HG02884 (cell line): ENCODE measurements around the gene EEF1AKMT3.
"Not testable (repeated sequence)": the region's sequence is repeated elsewhere in the genome, so short reads cannot be mapped to it uniquely, and the experiment has no call there.

Experiments
- ATAC-seq: cut with Tn5 transposase; IDR thresholded peaks from one replicate; pipeline ENCODE4 v1.9.1; 2021; ENCODE audit warnings: mild to moderate bottlenecking, moderate library complexity; ENCODE audit not compliant: unreplicated experiment

The EEF1AKMT3 gene

DNA sequence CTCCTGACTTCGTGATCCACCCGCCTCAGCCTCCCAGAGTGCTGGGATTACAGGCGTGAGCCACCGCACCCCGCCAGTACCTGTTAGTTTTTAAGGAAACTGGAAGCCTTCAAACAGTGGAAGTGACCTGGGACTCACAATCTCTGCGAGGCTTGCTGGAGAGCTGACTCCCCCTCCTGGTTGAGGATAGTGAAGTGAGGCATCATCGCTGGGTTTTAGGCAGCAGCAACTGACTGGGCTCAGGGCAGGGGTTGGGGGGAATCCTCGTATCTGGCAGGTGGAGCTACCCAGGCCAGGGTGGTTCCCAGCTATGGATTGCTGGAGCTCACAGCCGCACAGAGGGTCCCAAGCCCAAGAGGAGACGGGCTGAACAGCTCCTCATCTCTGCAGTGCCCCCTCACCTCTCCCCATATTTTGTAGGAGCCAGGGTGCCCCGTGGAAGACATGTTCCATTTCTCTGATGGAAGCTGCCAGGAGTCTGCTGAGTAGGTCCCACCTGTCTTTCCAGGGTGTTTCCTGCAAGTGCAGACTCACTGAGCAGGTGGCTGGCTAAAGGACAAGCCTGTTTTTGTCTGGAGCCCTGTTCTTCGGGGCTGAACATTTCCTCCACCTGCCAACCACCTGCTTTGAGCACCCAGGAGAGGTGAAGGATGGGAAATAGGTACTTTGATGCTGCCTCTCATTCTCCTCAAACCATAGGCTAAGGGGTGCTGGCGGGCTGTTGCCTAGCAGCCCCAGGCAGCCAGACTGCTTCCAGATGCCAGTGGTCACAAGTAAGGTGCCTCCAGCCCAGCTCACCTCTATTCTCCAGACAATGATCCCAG is 43.0 kb downstream of the EEF1AKMT3 start:
- ATAC-seq: no peak

DNA sequence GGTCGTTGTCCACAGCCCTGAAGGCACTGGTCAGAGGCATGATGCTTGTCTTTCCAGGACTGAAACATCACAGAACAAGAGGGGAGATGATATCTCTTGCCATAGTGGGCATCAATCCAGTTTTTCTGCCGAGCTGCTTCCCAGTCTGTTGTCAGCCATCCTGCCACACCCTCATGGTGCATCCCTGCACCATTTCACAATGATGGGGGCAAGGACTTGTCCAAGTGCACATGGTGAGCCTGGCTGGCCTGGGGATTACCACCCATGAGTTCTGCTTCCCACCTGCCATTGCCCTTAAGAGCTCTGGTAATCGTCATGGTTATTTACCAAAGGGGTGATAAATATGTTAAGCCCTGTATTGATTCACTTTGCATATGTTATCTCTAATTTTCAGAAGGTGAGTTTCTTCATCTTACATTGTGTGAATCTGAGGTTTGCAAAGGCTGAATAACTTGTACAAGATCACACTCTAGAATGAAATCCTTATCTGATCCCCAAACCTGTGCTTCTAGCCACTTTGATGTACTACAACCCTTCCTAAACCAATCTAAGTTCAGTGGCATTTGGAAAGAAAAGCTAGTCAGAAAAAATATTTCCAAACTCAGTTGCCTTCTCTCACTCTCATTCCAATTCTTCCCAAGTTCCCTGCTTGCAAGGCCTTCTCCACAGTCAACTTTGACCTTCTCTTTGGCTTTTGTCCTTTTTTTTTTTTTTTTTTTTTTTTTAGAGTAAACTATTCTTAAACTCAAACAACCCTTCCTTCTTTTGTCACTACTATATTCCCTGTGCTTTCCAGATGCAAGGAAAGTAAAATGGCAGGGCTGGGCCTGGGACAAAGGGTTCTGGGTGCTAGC is 43.8 kb downstream of the EEF1AKMT3 start:
- ATAC-seq: no peak

DNA sequence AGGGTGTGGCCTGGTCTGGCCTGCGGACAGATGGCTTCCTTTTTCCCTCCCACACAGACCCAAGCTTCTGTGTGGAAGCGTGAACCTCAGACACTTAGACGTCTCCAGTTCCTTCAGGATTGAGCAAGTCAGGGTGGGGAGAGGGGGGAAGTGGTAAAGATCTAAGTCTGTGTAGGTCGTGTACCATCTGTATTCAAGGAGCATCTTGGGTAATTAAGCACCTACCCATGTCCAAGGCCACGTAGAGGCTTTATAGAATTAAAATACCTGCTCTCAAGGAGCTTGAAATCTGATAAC is 44.4 kb downstream of the EEF1AKMT3 start:
- no peak for ATAC-seq

DNA sequence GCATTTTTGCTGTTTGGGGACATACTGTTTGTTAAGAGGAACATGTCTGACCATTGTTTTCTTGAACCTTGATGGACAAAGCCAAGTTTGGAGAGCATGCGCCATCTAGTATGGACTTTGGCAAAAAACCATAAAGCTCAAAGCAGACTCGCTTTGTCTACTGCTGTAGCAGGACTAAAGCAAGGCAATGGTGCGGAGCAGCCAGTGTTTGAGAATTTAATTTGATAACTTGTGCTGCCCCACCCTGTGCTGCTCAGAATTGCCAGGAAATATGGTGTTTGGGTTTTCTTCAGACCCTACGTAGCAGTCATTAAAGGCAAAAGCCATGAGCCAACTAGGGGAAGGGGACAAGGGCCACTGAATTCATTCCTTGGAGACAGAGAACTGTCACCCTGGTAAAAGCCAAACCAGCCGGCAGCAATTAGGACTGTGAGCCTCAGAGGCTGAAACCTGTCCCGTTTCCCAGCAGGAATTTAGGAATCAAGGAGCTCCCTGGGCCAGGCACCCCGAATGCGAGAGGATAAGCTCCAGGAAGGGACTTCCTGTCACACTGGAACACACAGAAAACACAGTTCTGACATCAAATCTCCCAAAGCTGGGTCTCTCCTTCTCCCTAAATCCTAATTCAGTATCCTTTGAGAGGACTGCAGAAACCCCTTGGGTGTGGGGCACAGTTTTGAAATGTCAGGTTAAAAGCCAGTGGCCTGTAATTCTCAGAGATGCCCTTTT is 45.0 kb downstream of the EEF1AKMT3 start:
- no peak for ATAC-seq

DNA sequence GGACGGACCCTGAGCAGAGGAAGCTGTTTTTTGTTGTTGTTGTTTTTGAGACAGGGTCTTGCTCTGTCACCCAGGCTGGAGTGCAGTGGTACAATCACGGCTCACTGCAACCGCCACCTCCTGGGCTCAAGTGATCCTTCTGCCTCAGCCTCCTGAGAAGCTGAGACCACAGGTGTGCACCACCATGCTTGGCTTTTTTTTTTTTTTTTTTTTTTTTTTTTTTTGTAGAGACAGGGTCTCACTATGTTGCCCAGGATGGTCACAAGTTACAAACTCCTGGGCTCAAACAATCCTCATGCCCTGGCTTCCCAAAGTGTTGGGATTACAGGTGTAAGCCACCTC is 45.5 kb downstream of the EEF1AKMT3 start:
- not testable (repeated sequence) for ATAC-seq

DNA sequence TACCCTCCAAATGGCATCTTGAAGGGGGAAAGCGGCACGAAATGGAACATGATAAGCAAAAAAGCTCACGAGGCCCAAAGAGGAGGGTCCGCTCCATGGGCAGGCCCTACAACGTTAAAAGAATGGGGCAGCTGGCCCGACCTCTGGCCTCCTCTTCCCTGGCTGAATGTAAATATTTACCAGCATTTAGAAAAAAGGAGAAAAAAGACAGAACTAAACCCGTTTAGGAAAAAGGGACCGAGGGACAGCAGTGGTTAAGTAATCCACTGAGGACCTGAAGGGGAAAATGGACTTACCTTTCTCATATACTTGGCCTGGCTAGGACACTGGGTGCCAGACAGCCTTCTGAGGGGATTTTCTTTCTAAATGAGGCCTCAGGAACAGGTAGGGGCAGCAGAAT is 47.7 kb downstream of the EEF1AKMT3 start:
- ATAC-seq: not testable (repeated sequence)

DNA sequence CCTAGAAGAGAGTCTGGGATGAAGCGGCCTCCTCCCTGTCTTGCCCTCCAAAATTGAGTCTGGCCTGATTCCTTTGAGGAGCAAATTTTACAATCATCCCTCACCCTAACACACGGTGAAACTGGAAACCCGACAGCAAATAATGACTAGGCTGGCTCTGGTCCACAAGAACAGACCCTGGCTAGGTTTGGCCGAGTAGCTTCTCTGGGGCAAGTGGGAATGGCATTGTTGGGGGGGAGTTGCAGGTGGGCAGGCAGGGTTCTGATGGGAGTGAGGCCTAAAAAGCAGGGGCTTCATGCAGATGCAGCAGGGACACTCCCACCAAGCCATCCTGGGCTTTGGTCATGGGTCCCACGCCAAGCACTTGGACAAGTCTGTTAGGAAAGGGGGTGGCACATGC is 48.6 kb downstream of the EEF1AKMT3 start:
- not testable (repeated sequence) for ATAC-seq

DNA sequence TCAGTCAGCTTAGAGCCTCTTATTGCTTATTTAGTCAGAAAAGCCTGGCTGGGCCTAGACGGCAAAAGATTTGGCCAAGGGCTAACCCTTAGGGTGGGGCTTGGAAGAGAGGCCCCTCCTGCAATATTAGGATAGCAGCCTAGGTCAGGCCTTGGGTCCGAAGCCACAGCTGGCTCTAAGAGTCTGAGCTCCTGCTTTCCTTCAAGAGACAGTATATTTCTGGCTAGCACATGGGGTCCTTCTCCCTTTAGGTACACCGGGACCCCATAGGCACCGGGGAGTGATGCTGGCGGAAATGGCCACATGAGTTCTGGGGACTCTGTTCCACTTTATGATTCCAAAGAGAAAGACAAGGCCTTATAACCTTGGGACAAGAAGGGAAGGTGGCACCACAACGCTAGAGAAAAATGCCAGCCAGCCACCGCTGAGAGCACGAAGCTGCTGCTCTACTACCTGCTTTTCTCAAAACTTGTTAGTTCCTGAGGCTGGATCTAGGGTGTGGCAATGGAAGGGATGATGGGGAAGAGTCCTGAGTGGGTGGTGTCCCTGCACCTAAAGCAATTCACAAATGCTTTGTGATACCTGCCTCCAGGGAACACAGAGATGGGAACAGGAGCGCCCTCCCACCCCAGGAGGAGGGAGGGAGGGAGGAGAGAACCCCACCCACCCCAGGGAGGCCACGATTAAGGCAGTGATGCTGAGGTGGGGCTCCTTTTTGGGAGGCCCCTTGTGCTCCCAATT is 49.2 kb downstream of the EEF1AKMT3 start:
- no peak for ATAC-seq

DNA sequence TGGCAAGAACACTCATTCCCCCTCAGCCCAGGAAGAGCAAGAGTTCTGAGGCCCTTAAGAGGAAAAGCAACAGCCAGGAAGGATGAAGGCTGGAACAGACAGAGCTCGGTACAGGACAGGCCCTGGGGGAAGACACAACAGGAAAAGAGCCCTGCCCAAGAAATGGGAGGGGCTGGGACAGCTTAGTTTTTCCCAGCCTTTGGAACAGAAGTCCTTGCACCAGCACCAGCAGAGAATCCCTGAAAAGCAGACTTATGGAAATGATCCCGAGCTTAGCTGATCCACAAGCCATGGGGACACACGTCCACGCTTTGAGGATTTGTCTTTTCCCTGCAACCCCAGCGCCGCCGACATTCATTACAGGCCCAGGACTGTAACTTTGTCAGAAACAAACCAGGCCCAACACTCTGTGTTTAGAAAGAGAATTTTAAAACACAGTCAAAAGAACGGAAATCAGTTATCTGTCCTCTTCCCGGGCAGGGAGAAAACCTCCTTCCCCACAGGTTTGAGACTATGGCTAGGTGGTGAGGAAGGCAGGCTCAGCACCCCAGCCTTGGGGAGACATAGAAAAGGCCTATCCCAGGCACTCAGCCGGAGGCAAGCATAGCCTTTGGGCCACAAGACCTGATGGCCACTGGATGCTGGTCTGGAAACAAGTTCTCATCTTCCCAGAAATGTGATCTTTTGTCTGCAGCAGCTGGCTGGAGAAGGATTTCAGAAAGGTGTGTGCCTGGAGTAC is 50.1 kb downstream of the EEF1AKMT3 start:
- no peak for ATAC-seq

DNA sequence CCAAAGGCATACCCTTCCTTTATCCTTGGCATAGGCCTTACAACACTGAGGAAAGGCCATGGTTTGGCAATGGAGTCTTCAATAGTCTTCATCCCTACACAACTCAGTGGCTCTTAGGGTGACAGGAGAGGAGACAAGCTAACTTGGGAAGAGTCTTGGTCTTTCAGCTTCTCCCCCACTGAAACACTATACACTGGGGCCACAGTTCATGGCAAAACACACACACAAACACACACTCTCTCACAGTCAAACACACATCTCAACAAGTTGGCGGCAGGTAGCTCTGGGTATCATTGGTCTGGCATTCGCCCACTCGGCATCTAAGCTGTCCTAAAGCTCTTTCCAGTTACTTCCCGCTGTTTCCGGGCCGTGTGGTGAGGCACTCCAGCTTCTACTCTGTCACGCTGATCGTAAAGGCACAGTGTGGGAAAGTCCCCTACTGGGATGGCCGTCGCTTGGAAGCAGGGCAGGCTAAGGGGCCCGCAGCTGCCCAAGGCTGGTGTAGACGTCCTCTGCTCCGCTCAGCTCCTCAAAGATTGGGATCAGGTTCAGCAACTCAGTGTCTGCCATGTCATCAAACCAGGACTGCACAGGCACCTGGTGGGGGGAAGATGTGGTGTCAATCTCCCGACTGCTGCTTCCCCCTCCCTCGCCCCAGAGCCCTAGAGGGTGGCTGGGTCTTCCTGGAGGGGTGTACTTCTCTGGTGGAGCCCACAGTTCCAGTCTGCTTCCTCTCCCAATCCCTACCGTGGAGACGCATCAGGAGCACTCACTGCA is 50.9 kb downstream of the EEF1AKMT3 start:
- ATAC-seq: no peak

DNA sequence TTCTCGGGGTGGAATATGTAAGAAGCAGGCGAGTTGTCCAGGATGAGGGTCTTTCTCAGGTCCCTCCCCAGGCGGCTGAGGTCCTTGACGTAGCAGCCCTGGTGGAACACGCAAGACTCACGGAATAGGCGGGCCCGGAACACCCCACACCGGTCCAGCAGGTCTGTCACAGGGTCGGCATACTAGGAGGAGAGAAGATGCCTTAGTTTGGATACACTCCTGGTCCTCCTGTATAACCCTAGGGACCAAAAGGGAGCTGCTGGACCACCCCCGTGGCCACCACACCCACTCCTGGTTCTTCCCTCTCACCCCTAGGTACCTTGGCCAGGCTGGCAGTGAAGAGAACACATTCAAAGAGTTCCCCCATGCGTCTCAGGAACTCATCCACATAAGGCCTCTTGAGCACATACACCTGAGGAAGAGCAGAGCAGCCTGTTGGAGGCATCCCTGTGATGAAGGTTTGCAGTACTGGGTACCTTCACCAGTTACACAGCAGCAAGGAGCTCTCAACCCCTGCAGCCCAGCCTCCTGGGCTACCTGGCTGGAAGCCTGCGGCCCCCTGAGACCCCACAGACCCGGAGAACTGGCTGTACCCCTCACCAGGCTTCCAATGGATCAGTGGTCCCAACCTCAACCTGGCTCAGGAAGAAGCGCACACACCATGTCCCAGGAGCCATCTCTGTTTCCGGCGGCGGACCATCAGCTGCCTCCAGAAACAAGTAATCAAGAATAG is 51.7 kb downstream of the EEF1AKMT3 start:
- ATAC-seq: no peak

DNA sequence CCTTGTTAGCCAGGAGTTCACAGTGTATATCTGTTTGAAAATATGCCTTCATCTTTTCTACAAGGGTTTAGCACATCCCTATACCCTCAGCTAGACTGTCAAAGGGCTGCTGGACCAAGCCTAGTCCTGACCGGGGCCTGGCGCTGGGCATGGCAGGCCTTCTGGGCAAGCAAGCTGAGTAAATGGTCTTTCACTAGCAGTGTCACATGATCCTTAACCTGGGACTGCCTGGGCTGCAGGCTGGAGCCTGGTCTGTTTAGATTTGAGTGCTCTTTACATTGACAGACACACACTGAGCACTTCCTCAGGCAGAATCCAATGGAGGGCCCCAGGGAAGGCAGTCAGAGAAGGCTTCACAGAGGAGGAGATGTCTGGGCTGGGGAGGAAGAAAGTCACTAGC is 53.0 kb downstream of the EEF1AKMT3 start:
- ATAC-seq: no peak

DNA sequence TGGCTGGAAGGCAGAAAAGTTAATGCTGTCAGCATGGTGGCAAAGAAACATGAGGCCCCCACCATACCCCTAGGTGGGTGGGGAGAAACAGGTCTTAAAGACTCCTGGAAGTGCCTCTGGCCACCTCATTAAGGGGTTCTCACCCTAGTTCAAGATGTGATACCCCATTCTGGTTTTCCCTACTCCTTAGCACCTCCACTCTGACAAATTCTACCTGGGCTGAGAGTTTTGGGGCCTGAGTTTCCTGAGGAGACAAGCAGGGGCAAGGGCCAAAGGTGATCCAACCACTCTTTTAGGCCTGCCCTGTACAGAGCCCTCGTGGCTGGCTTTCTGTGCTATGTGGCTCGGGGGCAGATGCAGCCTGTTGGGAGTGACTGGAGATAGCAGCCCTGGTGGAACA is 54.0 kb downstream of the EEF1AKMT3 start:
- ATAC-seq: no peak

DNA sequence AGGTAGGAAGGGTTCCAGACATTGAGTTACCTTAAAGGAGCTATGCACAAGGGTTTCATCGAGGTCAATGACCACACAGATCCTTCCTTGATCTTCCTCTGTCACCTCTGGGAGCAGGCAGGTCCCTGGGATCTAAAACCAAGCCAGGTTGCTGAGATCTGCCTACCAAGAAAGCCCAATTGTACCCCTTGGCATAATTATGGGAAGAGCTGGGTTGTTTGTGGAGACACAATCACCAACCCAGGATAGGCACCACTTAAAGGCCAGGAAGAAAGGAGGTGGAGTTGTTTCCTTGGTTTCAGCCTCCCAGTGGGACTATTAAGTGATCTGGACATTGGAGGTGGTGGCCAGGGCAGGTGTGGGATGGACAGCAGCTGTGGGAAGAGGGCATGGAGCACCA is 54.6 kb downstream of the EEF1AKMT3 start:
- ATAC-seq: no peak

DNA sequence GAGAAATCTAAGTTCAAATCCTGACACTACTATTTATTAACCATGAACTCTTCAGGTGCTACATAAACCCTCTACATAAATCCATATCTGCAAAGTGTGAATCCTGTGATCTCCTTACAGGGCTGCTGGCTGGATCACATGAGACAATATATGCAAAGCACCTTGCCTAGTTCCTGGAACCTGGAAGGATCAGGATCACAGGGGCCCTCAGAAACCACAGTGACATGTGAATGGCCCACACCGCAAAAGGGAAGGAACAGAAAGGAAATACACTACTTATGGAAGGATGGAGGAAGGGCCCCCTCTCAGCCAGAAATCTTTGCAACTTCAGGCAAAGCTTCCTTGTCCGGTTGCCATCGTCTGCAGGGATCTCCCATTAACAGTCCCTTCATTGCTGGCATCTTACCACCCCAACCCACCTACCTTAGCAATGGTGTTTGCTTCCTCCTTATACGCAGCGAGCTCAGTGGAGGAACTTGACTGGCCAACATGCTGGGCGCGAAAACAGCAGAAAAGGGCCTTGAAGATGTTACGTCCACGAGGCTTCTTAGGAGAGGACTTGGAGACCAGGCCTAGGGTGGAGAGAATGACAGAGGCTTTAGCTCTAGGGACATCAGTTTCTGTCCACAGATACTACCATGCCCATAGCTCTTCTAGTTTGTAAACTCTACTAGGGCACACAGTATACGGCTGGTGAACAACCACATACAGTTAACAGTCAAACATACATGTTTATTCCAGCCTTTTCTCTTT is 56.8 kb downstream of the EEF1AKMT3 start:
- no peak for ATAC-seq

DNA sequence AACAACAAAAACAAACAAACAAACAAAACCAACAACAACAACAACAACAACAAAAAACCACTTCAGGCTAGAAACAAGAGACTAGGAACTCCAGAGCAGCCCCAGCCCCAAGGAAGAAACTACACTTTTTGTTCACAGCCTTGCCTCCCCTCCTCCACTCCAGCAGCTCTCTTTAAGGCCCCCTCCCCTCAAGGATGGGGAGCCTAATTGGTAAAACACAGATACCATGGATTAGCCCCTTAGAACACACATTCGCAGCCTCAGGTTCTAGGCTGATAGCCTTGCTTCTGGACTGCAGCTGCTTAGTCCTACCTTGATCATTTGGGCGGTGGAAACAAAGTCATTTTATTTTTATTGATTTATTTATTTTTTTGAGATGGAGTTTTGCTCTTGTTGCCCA is 58.0 kb downstream of the EEF1AKMT3 start:
- no peak for ATAC-seq
